Measurements from ENCODE around the gene SIRPA. TPM values are rescaled to one million over a fixed set of nuclear protein-coding genes. Genes with fewer than 3 reads are reported as not detected.
"Not testable (repeated sequence)": the region's sequence is repeated elsewhere in the genome, so short reads cannot be mapped to it uniquely, and the experiment has no call there.

Gene SIRPA
- total RNA-seq, 1 donor from 2014 or later, result 35.5 TPM

GRCh38 chr20:1912053-1912452 is 16.8 kb downstream of the SIRPA start:
- no peak overlapping the region for H3K27ac ChIP-seq (ENCODE audit: low read depth, low read length)
- no peak overlapping the region for H3K4me3 ChIP-seq (ENCODE audit: insufficient read depth, low read depth, low read length)
- H3K4me1 ChIP-seq (ENCODE audit: insufficient read depth, low read length), result peaks cover 9% of the 10 kb centered on the region
- Mint-ChIP-seq H3K27ac (ENCODE audit: unreplicated experiment) (no peak overlapping the region), H3K4me1 (ENCODE audit: low read depth, unreplicated experiment) (peaks cover 7% of the 10 kb centered on the region), H3K9me3 (ENCODE audit: unreplicated experiment) (no peaks in the 10 kb centered on the region), H3K4me3 (ENCODE audit: unreplicated experiment) (no peak overlapping the region), H3K36me3 (ENCODE audit: low read depth, unreplicated experiment) (peaks cover 15% of the 10 kb centered on the region), H3K27me3 (ENCODE audit: low read depth, unreplicated experiment) (no peaks in the 10 kb centered on the region)
- no peak for FAIRE-seq
- no peaks in the 10 kb centered on the region for H3K27me3 ChIP-seq (ENCODE audit: insufficient read depth, low read length)
- H3K4me2 ChIP-seq (ENCODE audit: low read length), result no peak overlapping the region
- peaks cover 27% of the 10 kb centered on the region for H4K20me1 ChIP-seq (ENCODE audit: insufficient read depth, low read length)
- no peak overlapping the region for H2AFZ ChIP-seq (ENCODE audit: low read depth, low read length)
- DNase-seq (ENCODE audit: low read depth), result peak; percentile 16
- H3K9ac ChIP-seq (ENCODE audit: low read length), result no peak overlapping the region
- peaks cover 11% of the 10 kb centered on the region for H3K79me2 ChIP-seq (ENCODE audit: insufficient read depth, low read length)
- peaks cover 11% of the 10 kb centered on the region for H3K36me3 ChIP-seq (ENCODE audit: insufficient read depth, low read length)
- H3K9me3 ChIP-seq (ENCODE audit: insufficient read depth, low read depth, low read length), result no peaks in the 10 kb centered on the region
- TF ChIP-seq, protein P1, sequence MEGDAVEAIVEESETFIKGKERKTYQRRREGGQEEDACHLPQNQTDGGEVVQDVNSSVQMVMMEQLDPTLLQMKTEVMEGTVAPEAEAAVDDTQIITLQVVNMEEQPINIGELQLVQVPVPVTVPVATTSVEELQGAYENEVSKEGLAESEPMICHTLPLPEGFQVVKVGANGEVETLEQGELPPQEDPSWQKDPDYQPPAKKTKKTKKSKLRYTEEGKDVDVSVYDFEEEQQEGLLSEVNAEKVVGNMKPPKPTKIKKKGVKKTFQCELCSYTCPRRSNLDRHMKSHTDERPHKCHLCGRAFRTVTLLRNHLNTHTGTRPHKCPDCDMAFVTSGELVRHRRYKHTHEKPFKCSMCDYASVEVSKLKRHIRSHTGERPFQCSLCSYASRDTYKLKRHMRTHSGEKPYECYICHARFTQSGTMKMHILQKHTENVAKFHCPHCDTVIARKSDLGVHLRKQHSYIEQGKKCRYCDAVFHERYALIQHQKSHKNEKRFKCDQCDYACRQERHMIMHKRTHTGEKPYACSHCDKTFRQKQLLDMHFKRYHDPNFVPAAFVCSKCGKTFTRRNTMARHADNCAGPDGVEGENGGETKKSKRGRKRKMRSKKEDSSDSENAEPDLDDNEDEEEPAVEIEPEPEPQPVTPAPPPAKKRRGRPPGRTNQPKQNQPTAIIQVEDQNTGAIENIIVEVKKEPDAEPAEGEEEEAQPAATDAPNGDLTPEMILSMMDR (IDR thresholded peaks at IDR 0.05; ENCODE audit: insufficient read depth, low read depth, low read length), result no peak
- no peak for TF ChIP-seq EZH2 (IDR thresholded peaks at IDR 0.05; ENCODE audit: insufficient read depth, low read length)

GRCh38 chr20:1912646-1913045 is 17.4 kb downstream of the SIRPA start:
- DNase-seq (ENCODE audit: low read depth) (no peak), FAIRE-seq (no peak)
- Histone ChIP-seq H2AFZ (ENCODE audit: low read depth, low read length) (no peak overlapping the region), H3K9ac (ENCODE audit: low read length) (no peak overlapping the region), H3K27me3 (ENCODE audit: insufficient read depth, low read length) (no peaks in the 10 kb centered on the region), H3K4me1 (ENCODE audit: insufficient read depth, low read length) (peaks cover 6% of the 10 kb centered on the region), H3K79me2 (ENCODE audit: insufficient read depth, low read length) (peaks cover 11% of the 10 kb centered on the region), H3K9me3 (ENCODE audit: insufficient read depth, low read depth, low read length) (no peaks in the 10 kb centered on the region), H3K27ac (ENCODE audit: low read depth, low read length) (no peak overlapping the region), H3K36me3 (ENCODE audit: insufficient read depth, low read length) (peaks cover 11% of the 10 kb centered on the region), H4K20me1 (ENCODE audit: insufficient read depth, low read length) (peaks cover 21% of the 10 kb centered on the region), H3K4me3 (ENCODE audit: insufficient read depth, low read depth, low read length) (no peak overlapping the region), H3K4me2 (ENCODE audit: low read length) (no peak overlapping the region)
- Mint-ChIP-seq H3K4me1 (ENCODE audit: low read depth, unreplicated experiment) (peaks cover 7% of the 10 kb centered on the region), H3K27ac (ENCODE audit: unreplicated experiment) (no peak overlapping the region), H3K4me3 (ENCODE audit: unreplicated experiment) (no peak overlapping the region), H3K27me3 (ENCODE audit: low read depth, unreplicated experiment) (no peaks in the 10 kb centered on the region), H3K36me3 (ENCODE audit: low read depth, unreplicated experiment) (peaks cover 11% of the 10 kb centered on the region), H3K9me3 (ENCODE audit: unreplicated experiment) (no peaks in the 10 kb centered on the region)
- TF ChIP-seq EZH2 (IDR thresholded peaks at IDR 0.05; ENCODE audit: insufficient read depth, low read length), result no peak
- TF ChIP-seq, protein P1 (IDR thresholded peaks at IDR 0.05; ENCODE audit: insufficient read depth, low read depth, low read length), result no peak

- H3K27ac ChIP-seq (ENCODE audit: low read depth, low read length); H3K27me3 ChIP-seq (ENCODE audit: insufficient read depth, low read length); H2AFZ ChIP-seq (ENCODE audit: low read depth, low read length); H3K9me3 ChIP-seq (ENCODE audit: insufficient read depth, low read depth, low read length); DNase-seq (ENCODE audit: low read depth); H3K27me3 Mint-ChIP-seq (ENCODE audit: low read depth, unreplicated experiment); H3K9ac ChIP-seq (ENCODE audit: low read length); H3K4me2 ChIP-seq (ENCODE audit: low read length); H3K9me3 Mint-ChIP-seq (ENCODE audit: unreplicated experiment); H3K4me1 Mint-ChIP-seq (ENCODE audit: low read depth, unreplicated experiment); H3K79me2 ChIP-seq (ENCODE audit: insufficient read depth, low read length); FAIRE-seq; H3K4me3 Mint-ChIP-seq (ENCODE audit: unreplicated experiment); H3K27ac Mint-ChIP-seq (ENCODE audit: unreplicated experiment); H3K4me1 ChIP-seq (ENCODE audit: insufficient read depth, low read length); H3K4me3 ChIP-seq (ENCODE audit: insufficient read depth, low read depth, low read length): not testable (repeated sequence)
- peaks cover 12% of the 10 kb centered on the region for H3K36me3 Mint-ChIP-seq (ENCODE audit: low read depth, unreplicated experiment)
- H4K20me1 ChIP-seq (ENCODE audit: insufficient read depth, low read length), result peaks cover 11% of the 10 kb centered on the region
- peaks cover 11% of the 10 kb centered on the region for H3K36me3 ChIP-seq (ENCODE audit: insufficient read depth, low read length)
Measured at GRCh38 chr20:1915233-1915632, 20.0 kb downstream of the SIRPA start.
